K562 treated with DMSO at 1 percent for 24 hours (cell line): ENCODE results near the gene NCOA5. TPM values are rescaled to one million over a fixed set of nuclear protein-coding genes. Genes with fewer than 3 reads are reported as not detected.

ENCODE experiments used
- total RNA-seq: library from RNA; unstranded; fragments of 300-600 nt; gene quantifications from 2 replicates; pipeline ENCODE4 v1.2.3, GENCODE V29; 2022; ENCODE audit warnings: low read depth; ENCODE audit not compliant: insufficient read depth

Gene NCOA5
- total RNA-seq: 20.7 and 23.0 TPM in 2 replicates

GRCh38 chr20:46089417-46090388, at the start of gene NCOA5:
Gene NCOA5 (minus strand): TSS chr20:46089962. CDS start chr20:46079424, 10,538 bp downstream.

DNA sequence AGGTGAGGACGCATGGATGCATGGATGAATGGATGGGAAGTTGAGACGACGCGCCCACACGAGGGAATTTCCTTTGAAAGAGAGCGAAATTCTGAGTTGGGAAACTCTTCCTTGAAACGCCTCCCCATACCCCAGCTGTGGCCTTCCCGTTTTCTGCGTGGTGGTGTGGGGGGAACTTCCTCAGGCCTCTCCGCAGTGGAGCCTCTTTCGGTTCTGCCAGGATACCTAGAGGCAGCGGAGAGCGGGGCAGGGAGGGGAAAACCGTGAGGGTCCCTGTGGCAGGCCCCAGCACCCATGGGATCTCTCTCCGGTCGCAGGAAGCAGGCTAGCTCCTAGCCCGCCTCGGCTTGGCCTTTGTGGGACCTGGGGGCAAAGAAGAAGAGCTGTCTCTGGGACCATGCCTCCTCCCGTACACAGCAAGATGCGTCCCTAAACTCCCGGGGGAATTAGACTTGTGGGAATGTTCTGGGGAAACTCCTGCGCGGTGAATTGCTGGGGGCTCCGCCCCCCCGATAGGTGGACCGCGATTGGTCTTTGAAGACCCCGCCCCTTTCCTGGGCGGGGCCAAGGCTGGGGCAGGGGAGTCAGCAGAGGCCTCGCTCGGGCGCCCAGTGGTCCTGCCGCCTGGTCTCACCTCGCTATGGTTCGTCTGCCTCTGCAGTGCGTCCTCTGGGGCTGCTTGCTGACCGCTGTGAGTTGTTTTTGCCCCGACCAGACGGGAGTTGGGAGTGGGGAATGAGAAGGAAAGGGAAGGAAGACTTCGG, 28.1 kb upstream of the NCOA5 start, which contains the start of gene CD40:
CD40 (plus strand) TSS at position 611 of the 764 bp plus-strand sequence; CDS start at position 641, 30 bp downstream.

DNA sequence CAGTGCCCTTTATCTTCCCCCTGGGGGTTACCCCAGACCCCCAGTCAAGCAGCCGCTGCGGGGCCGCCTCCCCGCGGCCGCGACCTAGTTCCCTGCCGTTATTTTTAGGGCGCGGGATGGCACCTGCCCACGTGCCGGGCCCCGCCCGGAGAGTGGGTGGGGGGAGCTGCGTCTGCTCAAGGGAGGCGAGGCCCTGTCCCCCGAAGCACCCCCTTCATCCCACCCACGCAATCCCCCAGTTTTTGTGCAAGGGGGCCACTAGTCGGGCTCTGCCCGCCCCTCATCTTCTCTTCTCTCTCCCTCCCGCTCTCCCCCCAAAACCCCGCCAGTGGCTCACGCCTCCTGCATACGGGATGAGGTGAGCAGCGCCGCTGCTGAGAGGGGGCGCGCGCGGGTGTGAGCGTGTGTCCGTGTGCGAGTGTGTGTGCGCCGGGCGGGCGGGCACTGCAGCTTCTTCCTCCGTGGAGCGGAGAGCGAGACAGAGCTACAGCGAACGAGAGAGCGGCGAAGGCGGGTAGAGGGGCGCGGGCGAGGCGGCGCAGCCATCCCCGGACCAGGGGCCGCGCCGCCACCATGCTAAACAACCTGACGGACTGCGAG, 60.9 kb downstream of the NCOA5 start, which contains the start of gene SLC12A5:
SLC12A5 (plus strand) TSS at position 444 of the 600 bp plus-strand sequence; CDS start at position 574, 130 bp downstream.

Other genes starting within 250 kb of the NCOA5 start
- gene ACOT8, start 232.6 kb downstream of the NCOA5 start, total RNA-seq: 79.1 and 83.5 TPM in 2 replicates
- 6.3 and 7.3 TPM in 2 replicates for gene ZSWIM3, start 232.3 kb downstream of the NCOA5 start, total RNA-seq
- gene ZSWIM1, start 208.7 kb downstream of the NCOA5 start, total RNA-seq: 14.3 and 14.4 TPM in 2 replicates
- 1.8 TPM in 2 replicates for gene SPATA25, start 202.3 kb downstream of the NCOA5 start, total RNA-seq
- gene NEURL2, start 198.8 kb downstream of the NCOA5 start, total RNA-seq: 5.7 and 6.2 TPM in 2 replicates
- 89.9 and 90.0 TPM in 2 replicates for gene CTSA, start 198.6 kb downstream of the NCOA5 start, total RNA-seq
- 25.1 and 27.9 TPM in 2 replicates for gene PLTP, start 177.8 kb downstream of the NCOA5 start, total RNA-seq
- gene PCIF1, start 155.3 kb downstream of the NCOA5 start, total RNA-seq: 34.6 and 41.6 TPM in 2 replicates
- 12.7 and 16.1 TPM in 2 replicates for gene ZNF335, start 117.8 kb downstream of the NCOA5 start, total RNA-seq
- gene MMP9, start 81.1 kb downstream of the NCOA5 start, total RNA-seq: 0.29 TPM in 1 of 2 replicates, not detected in the other
- 16.6 and 17.4 TPM in 2 replicates for gene SLC12A5, start 60.7 kb downstream of the NCOA5 start, total RNA-seq
- gene CD40, start 28.4 kb upstream of the NCOA5 start, total RNA-seq: 6.3 and 7.7 TPM in 2 replicates
- gene CDH22, start 218.5 kb upstream of the NCOA5 start, total RNA-seq: not detected in 2 replicates